Measurements from ENCODE around the gene CALML3.
"Not testable (repeated sequence)": the region's sequence is repeated elsewhere in the genome, so short reads cannot be mapped to it uniquely, and the experiment has no call there.

CALML3 gene

GRCh38 chr10:5559022-5559421 is 34.3 kb downstream of the CALML3 start:
- FAIRE-seq, result not testable (repeated sequence)

- FAIRE-seq, result no peak
Measured at GRCh38 chr10:5559642-5560141, 34.9 kb downstream of the CALML3 start.

- FAIRE-seq, result no peak
Measured at GRCh38 chr10:5560142-5560816, 35.5 kb downstream of the CALML3 start.

GRCh38 chr10:5560817-5561703 is 36.3 kb downstream of the CALML3 start:
- FAIRE-seq, result no peak

- FAIRE-seq, result no peak
Measured at GRCh38 chr10:5561704-5562645, 37.2 kb downstream of the CALML3 start.

- FAIRE-seq, result no peak
Measured at GRCh38 chr10:5563321-5563961, 38.7 kb downstream of the CALML3 start.

GRCh38 chr10:5563991-5564536 is 39.3 kb downstream of the CALML3 start:
- FAIRE-seq, result no peak

GRCh38 chr10:5564537-5565204 is 39.9 kb downstream of the CALML3 start:
- no peak for FAIRE-seq

GRCh38 chr10:5565205-5565545 is 40.4 kb downstream of the CALML3 start:
- no peak for FAIRE-seq

GRCh38 chr10:5565671-5566581 is 41.2 kb downstream of the CALML3 start:
- FAIRE-seq, result no peak

GRCh38 chr10:5566614-5567013 is 41.9 kb downstream of the CALML3 start:
- no peak for FAIRE-seq

- FAIRE-seq, result no peak
Measured at GRCh38 chr10:5567477-5567876, 42.7 kb downstream of the CALML3 start.

GRCh38 chr10:5568984-5569383 is 44.2 kb downstream of the CALML3 start:
- FAIRE-seq, result no peak

GRCh38 chr10:5569568-5569967 is 44.8 kb downstream of the CALML3 start:
- FAIRE-seq, result no peak

- no peak for FAIRE-seq
Measured at GRCh38 chr10:5570007-5570655, 45.4 kb downstream of the CALML3 start.

GRCh38 chr10:5570979-5571810 is 46.4 kb downstream of the CALML3 start:
- FAIRE-seq, result no peak

- no peak for FAIRE-seq
Measured at GRCh38 chr10:5571826-5572225, 47.1 kb downstream of the CALML3 start.

GRCh38 chr10:5573319-5573950 is 48.7 kb downstream of the CALML3 start:
- no peak for FAIRE-seq

All from TTC549 (cell line).